ENCODE data around the gene PSMC3. TPM values are rescaled to one million over a fixed set of nuclear protein-coding genes. Genes with fewer than 3 reads are reported as not detected.

Gene PSMC3
- total RNA-seq, 1 experiment from 2014 or later = 179 TPM

DNA sequence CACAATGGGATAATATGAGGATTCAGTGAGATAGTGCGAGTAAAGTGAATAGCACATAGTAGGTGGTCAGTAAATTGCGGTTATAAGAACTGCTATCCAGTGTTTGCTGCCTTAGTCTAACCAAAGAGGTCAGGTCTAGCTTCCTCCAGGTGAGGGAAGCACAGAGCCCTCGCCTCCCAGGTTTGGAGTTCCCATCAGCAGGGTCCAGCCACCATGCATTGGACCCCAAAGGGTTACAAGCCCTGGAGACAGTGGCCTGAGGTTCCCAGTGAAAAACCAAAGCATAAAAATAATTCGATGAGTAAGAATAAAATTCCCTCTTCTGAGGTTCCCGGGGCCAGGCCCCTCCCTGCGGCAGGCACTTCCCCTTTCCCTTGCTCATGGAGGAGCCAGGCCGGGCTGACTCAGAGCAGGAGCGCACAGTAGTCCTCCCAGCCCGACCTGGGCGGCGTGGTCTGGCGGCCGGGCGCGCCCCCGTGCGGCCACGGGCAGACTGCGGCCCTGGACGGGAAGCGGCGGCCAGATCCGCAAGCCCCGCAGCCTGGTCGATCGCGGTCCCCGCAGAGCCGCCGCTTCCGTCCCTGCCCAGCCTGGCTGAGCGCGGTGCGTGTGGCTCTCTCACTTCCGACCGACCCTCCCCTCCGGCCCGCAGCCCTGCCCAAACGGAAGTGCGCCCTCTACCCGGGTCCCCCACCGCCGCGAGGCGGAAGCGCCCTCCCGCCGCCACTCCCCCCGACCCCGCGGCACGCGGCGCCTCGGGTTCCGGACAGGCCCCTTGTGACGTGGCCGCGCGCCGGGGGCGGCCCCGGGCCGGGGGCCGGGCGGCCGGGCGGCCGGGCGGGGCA is 18.3 kb downstream of the PSMC3 start, which contains the start of gene SLC39A13:
SLC39A13 (plus strand) TSS at position 845 of the 845 bp plus-strand sequence. CDS start 1,505 bp downstream, outside the sequence.
- Histone ChIP-seq H3K4ac (ENCODE audit: low read depth, low read length) (no peak within 1 kb of the TSS), H3K23ac (ENCODE audit: insufficient read length, low read depth, low read length) (no peak within 1 kb of the TSS), H2BK5ac (ENCODE audit: insufficient read length, low read length) (no peak within 1 kb of the TSS), H4K5ac (ENCODE audit: insufficient read length, low read depth, low read length) (no peak within 1 kb of the TSS), H2AK5ac (ENCODE audit: insufficient read length, low read length) (no peak within 1 kb of the TSS), H3T11ph (ENCODE audit: low read length) (no peak within 1 kb of the TSS), H3K27me3 (ENCODE audit: insufficient read depth, low read length) (no peaks in the 10 kb centered on the region), H2AFZ (ENCODE audit: low read length) (no peak within 1 kb of the TSS), H3K9ac (ENCODE audit: extremely low read depth, insufficient read length, low read length) (peak within 1 kb of the TSS; percentile 71), H3K9me3 (ENCODE audit: control insufficient read depth, low read depth, low read length) (no peaks in the 10 kb centered on the region), H3K18ac (ENCODE audit: insufficient read length, low read depth, low read length) (peak within 1 kb of the TSS; percentile 59), H2BK120ac (ENCODE audit: low read depth, low read length, poor library complexity, severe bottlenecking) (no peak within 1 kb of the TSS), H4K20me1 (ENCODE audit: control insufficient read depth, insufficient read depth, insufficient read length) (no peaks in the 10 kb centered on the region), H2BK12ac (ENCODE audit: insufficient read length, low read depth, low read length) (no peak within 1 kb of the TSS), H3K4me1 (ENCODE audit: insufficient read depth, low read length) (0 out of 2 replicates have a peak, but pooled peaks cover 2% of the 10 kb centered on the region), H3K56ac (ENCODE audit: insufficient read length, low read depth, low read length) (no peak within 1 kb of the TSS), H4K8ac (replicated peaks; ENCODE audit: insufficient read length, low read depth, low read length) (no peak within 1 kb of the TSS), H3K27ac (ENCODE audit: insufficient read length, low read depth, low read length) (peak within 1 kb of the TSS; percentile 1), H3K14ac (ENCODE audit: insufficient read depth, low read length) (no peak within 1 kb of the TSS; the same call in 1 of the 2 replicates), H2BK15ac (ENCODE audit: low read depth, low read length) (no peak within 1 kb of the TSS), H3K79me1 (ENCODE audit: insufficient read depth, low read depth, low read length, poor library complexity, severe bottlenecking) (no peaks in the 10 kb centered on the region), H4K91ac (ENCODE audit: insufficient read length, low read depth, low read length) (no peak within 1 kb of the TSS), H3K23me2 (ENCODE audit: insufficient read length, low read depth, low read length, poor library complexity, severe bottlenecking) (peaks cover 15% of the 10 kb centered on the region), H2BK20ac (ENCODE audit: low read depth, low read length, poor library complexity, severe bottlenecking) (no peak within 1 kb of the TSS), H3K79me2 (ENCODE audit: insufficient read depth, low read length) (no peaks in the 10 kb centered on the region), H3K4me2 (ENCODE audit: insufficient read depth, insufficient read length, low read length) (peak within 1 kb of the TSS; percentile 85)
- peaks cover 15 to 34% of the 10 kb centered on the region in 2 experiments for H3K4me1 Mint-ChIP-seq
- H3K27ac Mint-ChIP-seq = peak within 1 kb of the TSS; percentile 96 to 97 (median 97)
- TF ChIP-seq, protein P1, sequence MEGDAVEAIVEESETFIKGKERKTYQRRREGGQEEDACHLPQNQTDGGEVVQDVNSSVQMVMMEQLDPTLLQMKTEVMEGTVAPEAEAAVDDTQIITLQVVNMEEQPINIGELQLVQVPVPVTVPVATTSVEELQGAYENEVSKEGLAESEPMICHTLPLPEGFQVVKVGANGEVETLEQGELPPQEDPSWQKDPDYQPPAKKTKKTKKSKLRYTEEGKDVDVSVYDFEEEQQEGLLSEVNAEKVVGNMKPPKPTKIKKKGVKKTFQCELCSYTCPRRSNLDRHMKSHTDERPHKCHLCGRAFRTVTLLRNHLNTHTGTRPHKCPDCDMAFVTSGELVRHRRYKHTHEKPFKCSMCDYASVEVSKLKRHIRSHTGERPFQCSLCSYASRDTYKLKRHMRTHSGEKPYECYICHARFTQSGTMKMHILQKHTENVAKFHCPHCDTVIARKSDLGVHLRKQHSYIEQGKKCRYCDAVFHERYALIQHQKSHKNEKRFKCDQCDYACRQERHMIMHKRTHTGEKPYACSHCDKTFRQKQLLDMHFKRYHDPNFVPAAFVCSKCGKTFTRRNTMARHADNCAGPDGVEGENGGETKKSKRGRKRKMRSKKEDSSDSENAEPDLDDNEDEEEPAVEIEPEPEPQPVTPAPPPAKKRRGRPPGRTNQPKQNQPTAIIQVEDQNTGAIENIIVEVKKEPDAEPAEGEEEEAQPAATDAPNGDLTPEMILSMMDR (conservative IDR thresholded peaks at IDR 0.05) = peak; percentile 88
- WGBS (ENCODE audit: extremely low coverage, insufficient read length, low lambda C conversion rate) = no CpG with 5 or more reads among the region's 70 CpGs
- no peaks in the 10 kb centered on the region; a peak in 1 of 5 replicates for H3K9me3 Mint-ChIP-seq
- H3K36me3 Mint-ChIP-seq (ENCODE audit: insufficient read depth in 1 of 3, low read depth in 3 of 3) = peaks cover 0 to 4% (median 2%) of the 10 kb centered on the region in 3 experiments; a peak in 2 of 7 replicates
- peak; percentile 96 for DNase-seq
- H3K4me3 Mint-ChIP-seq = peak within 1 kb of the TSS; percentile 88 to 94
- no peaks in the 10 kb centered on the region for H3K27me3 Mint-ChIP-seq (ENCODE audit: low read depth)
